Measurements from ENCODE around the gene CXorf58.
"Not testable (repeated sequence)": the region's sequence is repeated elsewhere in the genome, so short reads cannot be mapped to it uniquely, and the experiment has no call there.

Gene CXorf58, protein sequence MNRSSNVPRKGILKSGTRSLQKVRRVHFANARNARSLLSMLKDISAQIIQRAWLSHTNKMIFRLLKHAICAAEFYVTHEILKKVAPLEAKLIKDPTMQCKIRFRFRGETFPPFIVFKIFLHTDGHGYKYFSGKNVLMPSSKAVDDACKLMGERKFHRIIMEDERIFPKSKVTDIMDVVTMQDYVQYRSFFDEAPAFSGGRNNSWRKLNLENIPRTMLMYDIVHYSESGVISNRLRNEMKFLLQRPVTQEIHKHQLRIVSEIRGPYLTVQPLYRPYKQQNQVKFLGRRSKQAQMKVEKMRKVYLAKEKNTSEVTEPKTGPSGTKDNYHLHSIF

DNA sequence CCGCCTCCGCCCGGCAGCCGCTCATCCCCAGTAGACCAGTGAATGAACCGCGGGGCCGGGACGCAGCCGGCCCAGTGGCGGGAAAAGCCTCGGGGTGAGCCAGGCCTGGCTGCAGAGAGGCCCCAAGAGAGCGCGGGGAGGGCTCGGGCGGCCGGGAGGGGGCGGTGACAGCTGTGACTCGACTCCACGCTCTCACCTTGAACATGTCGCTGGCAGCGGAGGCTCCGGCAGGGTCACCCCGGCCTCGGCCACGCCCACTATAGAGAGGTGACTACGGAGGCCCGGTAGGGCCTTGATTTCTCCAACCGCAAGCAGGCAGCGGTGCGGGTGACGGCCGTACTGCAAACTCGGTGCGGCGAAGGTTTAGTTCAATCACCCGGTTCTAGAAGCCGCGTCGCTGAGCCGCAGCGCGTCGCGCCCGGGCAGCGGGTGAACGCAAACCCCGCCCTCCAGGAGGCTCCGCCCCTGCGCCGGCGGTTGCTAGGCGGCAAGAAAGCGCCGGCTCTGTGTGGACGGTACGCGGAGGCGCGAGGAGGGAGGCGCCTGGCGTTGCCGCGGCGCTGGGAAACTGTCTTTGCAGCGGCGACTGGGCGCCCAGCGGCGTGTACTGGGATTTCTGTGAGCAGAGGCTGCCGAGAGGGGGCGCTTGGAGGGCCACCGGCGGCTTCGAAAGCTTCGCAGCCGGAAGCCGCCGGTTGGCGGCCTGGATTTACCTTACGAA, at the start of gene CXorf58, which contains the start of gene APOO:
TSS of gene CXorf58 (plus strand) at position 509 of the 721 bp plus-strand sequence. CDS start 2,297 bp downstream, outside the sequence.
TSS of gene APOO (minus strand) at position 441 of the 721 bp plus-strand sequence. CDS start at position 205, 236 bp downstream.
- DNase-seq: peak; percentile 94

DNA sequence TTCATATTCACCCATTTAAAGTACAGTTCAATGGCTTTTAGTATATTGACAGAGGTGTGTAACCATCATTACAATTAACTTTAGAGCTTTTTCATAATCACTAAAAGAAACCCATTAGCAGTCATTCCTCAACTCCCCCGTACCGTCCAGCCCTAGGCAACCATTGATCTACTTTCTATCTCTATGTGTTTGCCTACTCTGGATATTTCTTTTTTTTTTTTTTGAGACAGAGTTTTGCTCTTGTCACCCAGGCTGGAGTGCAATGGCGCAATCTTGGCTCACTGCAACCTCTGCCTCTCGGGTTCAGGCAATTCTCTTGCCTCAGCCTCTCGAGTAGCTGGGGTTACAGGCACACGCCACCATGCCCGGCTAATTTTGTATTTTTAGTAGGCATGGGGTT, 48.6 kb upstream of the CXorf58 start:
- not testable (repeated sequence) for DNase-seq

DNA sequence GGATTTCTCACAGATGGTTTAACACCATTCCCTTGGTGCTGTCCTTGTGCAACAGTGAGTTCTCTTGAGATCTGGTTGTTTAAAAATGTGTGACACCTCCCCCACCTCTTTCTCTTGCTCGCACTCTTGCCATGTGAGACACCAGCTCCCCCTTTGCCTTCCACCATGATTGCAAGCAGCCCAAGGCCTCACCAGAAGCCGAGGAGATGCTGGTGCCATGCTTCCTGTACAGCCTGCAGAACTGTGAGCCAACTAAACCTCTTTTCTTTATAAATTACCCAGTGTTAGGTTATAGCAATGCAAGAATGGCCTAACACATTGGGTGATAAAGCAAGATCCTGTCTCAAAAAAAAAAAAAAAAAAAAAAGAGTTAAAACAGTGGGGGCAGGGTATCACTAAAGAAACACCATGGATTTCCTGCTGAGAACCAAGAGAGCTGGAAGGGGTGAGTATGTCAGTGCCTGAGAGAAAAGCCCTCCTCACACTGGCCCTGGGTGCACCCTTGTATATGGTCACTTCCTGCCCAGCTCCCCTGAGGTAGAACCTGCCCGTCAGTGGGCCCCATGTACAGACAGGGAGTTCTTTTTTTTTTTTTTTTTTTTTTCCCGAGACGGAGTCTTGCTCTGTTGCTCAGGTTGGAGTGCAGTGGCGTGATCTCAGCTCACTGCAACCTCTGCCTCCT, 46.5 kb upstream of the CXorf58 start:
- DNase-seq: no peak

DNA sequence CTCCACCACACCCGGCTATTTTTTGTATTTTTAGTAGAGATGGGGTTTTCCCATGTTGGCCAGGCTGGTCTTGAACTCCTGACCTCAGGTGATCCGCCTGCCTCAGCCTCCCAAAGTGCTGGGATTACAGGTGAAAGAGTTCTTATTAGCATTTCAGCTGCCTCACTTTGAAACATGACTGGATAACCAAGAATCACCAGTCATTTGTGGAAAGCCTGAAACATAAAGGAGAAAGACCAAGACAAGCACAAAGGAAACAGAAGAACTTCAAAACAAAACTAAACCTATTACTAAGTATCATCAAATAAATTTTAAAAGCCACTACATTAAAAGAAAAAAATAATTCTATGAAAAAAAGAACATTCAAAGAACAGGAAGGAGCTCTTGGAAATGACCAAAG, 45.9 kb upstream of the CXorf58 start:
- peak; percentile 10 for DNase-seq

DNA sequence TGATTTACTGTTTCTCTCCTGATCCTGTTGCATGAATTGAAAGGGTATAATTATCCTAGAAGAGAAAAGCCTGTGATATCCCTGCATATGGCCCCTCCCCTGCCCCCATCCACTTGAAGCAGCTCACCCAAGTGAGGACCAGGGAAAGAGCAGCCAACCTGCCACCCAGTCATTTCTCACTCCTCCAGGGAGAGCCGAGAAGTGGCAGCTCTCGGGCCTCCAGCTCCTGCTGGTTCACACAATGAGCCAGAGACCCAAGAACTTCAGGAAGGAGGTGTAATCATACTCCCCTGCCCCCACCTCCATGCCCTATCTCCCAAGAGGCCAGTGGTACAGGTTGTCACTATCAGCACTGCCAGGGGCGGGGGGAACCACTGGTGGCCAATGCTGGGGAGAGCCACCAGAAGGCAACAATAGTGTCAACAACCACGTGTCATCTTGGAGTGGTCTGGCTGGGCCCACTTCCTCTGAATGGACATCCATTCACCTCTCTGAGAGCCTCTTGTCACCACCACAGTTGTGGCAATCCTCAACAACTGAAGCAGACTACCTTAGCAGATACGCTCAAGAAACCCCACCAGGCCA, 43.0 kb upstream of the CXorf58 start:
- DNase-seq: no peak

DNA sequence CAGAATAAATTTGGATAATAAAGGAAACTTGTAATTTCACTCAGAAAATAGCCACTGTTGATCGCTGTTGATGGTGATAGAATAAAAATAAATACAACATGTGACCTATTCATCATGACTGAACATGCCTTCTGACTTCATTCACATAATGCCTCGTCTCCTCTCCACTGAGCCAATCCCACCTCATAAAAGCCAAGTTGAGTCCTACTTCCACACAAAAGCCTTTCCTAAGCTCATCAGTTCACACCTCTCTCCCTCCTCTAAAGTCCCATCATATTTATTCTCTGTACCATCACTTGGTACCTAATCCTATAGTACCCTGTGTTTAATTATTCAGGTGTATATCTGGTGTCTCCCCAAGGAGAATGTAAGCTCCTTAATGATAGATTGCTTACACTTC, 37.8 kb upstream of the CXorf58 start:
- no peak for DNase-seq

DNA sequence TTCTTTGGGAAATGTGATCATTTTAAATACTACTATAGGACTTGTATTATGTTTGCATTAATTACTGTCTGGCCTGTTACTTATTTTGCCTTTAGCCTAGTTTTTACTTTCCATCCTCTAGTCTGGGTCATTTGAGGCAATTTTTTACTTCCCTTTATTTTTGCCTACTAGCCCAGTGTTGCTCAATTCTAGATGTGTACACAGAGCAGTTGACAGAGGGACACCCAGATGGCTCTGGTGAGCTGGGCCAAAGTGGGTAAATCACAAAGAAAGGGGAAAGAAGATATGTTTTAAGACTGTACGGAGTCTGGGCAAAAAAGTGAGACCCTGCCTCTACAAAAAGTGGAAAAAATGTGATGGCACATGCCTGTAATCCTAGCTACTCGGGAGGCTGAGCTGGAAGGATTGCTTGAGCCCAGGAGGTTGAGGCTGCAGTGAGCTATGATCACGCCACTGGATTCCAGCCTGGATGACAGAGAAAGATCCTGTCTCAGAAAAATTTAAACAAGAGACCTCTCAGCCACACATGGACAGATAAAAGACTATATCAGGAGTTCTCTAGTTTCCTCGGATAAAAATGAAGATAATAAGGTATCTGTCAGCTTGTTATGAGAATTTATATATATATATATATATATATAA, 35.8 kb upstream of the CXorf58 start:
- no peak for DNase-seq

DNA sequence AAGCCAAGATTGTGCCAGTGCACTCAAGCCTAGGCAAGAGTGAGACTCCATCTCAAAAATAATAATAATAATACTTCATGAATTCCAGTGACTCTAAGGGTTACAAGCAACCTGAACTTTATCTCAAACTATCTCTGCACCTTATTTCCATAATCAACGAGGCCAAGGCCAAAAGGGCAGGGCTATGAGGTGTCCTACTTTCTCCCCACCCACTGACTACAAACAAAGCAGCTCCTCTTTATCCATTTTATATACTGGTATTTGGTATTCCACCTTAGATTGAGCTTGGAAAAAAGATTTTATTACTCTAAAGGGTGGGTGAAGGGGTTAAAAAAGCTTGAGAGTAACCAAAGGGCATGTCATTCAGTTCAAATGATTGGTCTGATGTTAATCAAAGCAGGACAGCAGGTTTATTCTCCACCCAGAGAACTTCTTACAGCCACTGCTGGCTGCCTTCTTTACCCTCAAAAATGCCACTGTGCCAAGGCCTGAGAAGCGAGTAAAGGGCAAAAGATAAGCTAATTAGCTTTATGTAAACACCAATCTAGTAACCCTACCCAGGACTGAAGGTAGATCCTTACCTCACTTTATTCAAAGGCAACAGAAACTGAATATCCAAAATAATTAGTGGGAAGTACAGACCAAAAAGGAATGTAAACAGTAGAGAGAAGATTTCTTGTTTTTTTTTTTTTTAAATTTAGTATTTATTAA, 28.3 kb upstream of the CXorf58 start:
- DNase-seq: no peak

DNA sequence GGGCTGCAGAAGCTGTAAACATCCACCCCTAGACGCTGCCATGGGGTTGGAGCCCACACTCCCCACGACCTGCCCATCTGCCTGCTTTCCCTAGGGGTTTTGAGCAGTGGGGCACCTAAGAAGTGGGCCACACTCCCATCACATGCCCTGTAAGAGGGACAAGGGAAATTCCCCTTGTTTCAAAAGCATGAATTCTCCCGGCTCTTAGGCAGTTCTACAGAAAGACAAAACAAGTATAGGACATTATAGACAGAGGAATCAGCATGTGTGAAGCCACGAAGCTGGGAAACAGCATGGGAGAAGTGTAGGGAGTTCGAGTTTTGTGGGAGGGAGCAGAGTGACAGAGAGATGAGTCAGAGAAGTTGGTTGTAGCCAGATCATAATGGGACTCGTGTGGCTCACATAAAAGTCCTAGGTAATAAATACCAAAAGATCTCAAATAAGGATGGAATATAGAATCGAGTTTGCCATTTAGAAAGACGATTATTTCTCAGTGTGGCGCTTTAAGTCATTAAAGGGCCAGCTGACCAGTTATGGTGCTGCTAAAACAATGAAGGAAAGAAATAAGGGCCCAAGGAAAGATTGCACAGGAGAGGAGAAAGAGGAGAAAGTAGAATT, 24.0 kb upstream of the CXorf58 start:
- DNase-seq: no peak

DNA sequence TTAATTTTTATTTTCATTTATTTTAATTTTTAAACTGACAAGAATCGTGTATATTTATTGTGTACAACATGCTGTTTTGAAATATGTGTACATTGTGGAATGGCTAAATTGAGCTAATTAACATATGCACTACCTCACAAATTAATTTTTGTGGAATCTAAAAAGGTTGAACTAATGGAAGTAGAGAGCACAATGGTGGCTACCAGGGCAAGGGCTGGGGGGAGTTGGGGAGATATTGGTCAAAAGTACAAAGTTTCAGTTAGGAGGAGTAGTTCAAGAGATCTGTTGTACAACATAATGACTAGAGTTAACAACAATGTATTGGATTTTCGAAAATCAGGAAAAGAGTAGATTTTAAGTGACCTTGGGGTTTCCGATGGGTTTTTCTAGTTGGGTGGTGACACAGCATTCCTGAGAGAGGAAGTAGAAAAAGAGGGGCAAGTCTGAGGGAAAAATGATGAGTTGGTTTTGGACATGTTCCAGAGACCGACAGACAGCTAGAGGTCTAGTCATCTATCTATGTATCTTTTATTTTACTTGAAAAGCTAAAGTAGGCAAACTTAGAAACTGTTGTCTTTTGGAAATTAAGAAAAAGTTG, 23.3 kb upstream of the CXorf58 start:
- DNase-seq: no peak

DNA sequence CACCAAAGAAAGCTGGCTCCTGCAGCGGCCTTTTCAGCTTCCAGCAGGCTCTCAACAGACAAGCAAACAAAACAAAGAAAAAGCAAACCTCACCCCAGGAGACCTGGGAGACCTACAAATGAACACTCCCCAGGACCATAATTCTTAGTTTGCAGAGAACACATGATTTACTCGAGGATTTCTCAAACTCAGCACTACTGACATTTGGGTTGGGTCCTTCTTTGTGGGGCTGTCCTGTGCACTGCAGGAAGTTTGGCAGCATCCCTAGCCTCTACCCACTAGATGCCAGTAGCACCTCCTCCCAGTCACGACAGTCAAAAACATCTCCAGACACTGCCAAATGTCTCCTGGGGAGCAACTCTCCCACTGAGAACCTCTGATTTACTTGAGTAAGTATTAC, 22.0 kb upstream of the CXorf58 start:
- DNase-seq: no peak

DNA sequence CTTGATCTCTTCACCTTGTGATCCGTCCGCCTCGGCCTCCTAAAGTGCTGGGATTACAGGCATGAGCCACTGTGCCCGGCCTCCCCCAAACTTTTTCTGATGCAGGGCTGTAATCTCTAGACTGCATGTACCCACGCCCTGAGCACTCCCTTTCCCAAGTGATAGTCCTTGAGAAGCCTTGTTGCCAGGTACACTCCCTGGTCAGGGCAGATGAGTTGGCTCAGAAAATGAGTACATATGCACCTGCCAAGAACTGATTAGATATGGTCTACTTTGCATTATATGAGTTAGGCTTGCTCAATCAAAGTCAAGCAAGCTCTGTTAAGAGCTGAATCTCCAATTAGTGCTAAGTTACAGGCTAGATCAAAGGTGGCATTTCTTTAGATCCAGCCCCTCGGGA, 20.4 kb upstream of the CXorf58 start:
- DNase-seq: no peak

DNA sequence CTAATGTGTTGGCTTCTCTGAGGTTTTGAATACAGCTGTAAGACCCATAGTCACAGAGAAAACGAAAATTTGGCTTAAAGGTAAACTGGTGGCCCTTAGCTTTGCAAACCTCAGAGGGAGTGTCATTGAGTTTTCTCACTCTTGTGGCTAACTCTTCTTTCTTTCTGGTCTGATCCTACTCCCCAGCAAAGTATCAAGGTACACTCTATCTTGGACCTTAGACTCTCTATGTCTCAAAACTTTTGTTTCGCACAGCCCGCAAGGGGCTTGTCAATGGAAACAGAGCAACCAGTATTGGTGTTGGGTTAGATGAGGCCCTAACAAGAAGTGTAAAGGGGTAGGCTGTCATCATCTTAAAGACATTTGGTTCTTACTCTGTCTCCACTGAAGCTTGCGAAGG, 19.9 kb upstream of the CXorf58 start:
- DNase-seq: no peak

DNA sequence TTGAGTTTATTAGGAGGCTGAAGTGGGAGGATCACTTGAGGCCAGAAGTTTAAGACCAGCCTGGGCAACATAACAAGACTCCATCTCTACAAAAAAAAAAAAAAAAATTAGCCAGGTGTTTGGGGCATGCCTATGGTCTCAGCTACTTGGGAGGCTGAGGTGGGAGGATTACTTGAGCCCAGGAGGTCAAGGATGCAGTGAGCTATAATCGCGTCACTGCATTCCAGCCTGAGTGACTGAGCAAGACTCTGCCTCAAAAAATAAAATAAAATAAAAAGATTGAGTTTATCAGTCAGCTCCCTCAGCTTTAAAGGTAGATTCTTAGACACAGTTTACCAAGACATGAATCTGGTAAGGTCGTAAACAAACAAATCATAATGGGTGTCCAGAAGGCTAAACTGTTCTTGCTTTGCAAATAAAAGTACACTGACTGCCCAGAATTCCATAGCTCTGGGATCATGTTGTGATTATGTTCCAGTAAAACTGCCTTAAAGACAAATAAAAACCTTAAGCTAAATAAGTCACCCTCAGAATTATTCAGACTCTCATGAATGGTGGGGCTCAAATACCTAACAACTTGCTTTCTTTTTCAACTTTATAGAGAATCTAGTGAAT, 18.8 kb upstream of the CXorf58 start:
- no peak for DNase-seq

DNA sequence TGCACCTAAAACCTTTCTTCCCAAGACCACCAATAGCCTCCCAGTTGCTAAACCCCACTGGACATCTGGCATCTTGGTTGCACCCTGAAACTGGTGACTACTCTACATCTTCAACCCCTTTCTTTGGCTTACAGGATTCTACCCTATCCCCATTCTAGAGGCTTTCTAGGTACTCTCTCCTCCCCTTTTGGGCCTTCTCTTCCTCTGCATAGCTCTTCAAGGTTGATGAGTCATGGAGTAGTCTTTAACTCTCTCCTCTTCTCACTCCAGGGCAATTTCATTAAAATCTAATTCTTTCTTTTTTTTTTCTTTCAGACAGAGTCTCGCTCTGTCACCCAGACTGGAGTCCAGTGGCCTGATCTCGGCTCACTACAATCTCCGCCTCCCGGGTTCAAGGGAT, 16.9 kb upstream of the CXorf58 start:
- DNase-seq: no peak

DNA sequence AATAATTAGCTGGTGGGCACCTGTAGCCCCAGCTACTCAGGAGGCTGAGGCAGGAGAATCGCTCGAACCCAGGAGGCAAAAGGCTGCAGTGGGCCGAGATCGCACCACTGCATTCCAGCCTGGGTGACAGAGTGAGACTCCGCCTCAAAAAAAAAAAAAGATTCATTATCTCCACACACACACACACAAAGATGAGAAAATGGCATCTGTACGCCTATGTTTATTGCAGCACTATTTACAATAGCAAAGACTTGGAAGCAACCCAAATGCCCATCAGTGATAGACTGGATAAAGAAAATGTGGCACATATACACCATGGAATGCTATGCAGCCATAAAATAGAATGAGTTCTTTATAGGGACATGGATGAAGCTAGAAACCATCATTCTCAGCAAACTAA, 12.8 kb upstream of the CXorf58 start:
- not testable (repeated sequence) for DNase-seq

DNA sequence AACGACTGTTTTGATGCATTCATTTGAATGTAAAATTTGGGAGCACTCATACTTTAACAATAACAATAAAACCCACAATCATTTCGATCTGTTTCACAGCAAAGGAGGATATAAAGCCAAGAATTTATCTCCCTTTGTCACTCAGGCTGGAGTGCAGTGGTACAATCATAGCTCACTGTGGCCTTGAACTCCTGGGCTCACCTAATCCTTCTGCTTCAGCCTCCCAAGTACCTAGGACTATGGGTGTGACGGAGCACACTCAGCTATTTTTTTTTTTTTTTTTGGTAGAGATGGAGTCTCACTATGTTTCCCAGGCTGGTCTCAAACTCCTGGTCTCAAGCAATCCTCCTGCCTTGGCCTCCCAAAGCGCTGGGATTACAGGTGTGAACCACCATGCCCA, 11.3 kb upstream of the CXorf58 start:
- not testable (repeated sequence) for DNase-seq

DNA sequence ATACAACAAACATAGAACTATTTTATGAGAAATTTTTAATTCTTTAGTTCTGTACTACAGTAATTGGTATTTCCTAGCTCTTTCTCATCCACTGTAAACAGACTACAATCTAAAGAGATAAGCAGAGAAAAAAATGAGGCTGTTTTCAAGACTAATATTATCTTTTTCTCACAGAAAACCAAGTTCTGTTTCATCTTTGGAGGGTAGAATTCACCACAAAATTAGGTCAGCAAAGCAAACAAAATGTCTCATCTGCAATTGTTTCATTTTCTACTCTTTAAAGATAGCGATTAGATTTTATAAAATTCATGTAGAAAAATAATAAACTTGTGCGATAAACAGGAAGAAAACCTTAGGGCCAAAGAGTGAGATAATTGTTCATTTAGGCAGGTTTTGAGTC, 10.8 kb upstream of the CXorf58 start:
- no peak for DNase-seq

DNA sequence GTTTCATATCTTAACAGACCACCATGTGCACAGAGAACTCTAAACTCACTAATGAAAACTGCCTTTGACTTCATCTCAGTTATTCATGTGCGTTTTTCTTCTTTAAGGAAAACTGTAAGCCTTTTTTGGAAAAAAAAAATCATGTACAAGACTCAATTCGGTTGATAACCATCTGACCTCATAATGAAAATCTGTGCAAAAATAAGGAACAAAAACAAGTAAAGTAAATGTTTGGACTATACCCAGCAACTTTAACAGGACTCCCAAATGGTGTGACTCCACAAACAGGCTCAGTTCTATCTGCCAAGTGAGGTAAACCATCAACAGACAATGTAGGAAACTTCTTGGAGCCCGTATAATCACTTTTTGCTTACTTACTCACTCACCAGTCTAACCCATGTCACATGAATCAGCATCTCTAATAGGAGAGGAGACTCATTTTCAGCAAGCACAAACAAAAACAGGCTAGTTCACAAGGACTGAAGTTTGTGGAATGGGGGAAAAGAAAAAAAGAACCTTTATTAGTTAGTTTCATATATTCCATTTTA, 9.3 kb upstream of the CXorf58 start:
- no peak for DNase-seq

DNA sequence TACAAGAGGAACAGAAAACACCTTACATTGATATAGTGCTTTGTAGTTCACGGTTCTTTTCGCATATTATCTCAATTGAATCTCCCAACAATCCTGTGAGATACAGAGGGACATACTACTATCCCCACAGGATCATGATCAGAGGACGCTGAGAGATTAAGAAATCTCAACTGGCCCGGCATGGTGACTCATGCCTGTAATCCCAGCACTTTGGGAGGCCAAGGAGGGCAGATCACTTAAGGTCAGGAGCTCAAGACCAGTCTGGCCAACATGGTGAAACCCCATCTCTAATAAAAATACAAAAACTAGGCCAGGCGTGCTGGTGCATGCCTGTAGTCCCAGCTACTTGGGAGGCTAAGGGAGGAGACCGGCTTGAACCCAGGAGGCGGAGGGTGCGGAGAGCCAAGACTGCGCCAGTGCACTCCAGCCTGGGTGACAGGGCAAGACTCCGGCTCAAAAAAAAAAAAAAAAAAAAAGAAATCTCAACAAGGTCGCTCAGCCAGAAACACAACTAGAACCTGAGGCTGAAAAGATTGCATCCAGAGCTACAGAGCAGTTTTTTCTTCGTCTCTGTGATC, 7.5 kb upstream of the CXorf58 start:
- DNase-seq: no peak

Measured in activated CD4-positive, alpha-beta T cell treated with anti-CD3 and anti-CD28 coated beads, Interleukin-2, Interleukin-6, amounts not matched to agents 100 ng/mL and 50 ng/mL, durations not matched to agents 16 hours and 8 hours (primary cell).